ENCODE data around the gene ZFYVE21. TPM values are rescaled to one million over a fixed set of nuclear protein-coding genes. Genes with fewer than 3 reads are reported as not detected.

The ZFYVE21 gene
- total and polyA plus RNA-seq, 9 donors = 75.6 to 111 (median 83.1) TPM

DNA sequence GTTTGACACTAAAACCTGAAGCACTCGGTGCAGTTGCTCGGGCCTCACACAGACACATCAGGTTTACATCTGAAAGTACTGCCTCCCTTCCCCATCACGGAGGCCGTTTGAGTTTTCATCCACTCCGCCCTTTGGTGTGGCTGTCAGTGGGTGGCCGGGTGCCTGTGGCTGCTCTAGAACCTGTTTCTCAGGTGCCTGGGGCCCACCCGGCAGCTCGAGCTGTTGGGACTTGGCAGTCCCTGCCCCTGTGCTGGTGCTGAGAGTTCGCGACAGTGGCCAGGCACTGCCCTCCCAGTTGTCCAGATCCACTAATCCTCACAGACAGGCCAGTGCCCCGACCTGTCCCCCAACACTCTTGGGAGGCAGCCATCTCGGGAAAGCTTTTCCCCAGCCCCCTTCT, 22.7 kb upstream of the ZFYVE21 start:
- WGBS, 3 donors = 85% methylated on average over 12 of the region's 12 CpGs
- Histone ChIP-seq H3K4me3 (no peak overlapping the region), H3K27me3 (no peaks in the 10 kb centered on the region), H3K4me1 (ENCODE audit: insufficient read depth) (peaks cover 20% of the 10 kb centered on the region), H3K9me3 (no peaks in the 10 kb centered on the region), H3K36me3 (no peaks in the 10 kb centered on the region), H3K27ac (no peak overlapping the region)
- DNase-seq = peak in 1 of 5 donors; percentile 30
- intact Hi-C loops (cut with DNase I) = no loop called here
- TF ChIP-seq CTCF (IDR thresholded peaks at IDR 0.05) (no peak), EP300 (IDR thresholded peaks at IDR 0.05) (no peak), POLR2A (IDR thresholded peaks at IDR 0.05) (no peak)

DNA sequence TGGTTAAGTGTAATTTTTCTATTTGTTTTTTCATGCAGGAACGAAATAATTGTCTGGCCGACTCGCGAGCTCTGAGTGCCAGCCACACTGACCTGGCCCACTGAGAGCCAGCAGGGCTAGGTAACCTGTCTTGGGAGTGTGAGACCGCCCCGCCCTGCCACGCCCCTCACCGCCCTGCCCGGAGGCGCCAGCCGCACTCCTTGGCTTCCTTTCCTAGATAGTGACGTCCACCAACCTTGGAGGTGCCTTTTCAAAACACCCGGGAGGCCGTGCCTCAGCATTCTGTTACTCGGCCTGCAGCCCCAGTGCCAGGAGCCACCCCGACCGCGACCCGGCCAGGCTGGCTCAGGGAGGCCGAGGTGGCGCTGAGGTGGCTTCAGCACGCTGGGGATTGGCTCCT, 22.1 kb upstream of the ZFYVE21 start:
- peak in 1 of 5 donors; percentile 38 for DNase-seq
- Histone ChIP-seq H3K27ac (no peak overlapping the region), H3K36me3 (no peaks in the 10 kb centered on the region), H3K27me3 (no peaks in the 10 kb centered on the region), H3K4me1 (ENCODE audit: insufficient read depth) (peaks cover 24% of the 10 kb centered on the region), H3K4me3 (no peak overlapping the region), H3K9me3 (no peaks in the 10 kb centered on the region)
- intact Hi-C loops (cut with DNase I) = no loop called here
- 91 to 93% (median 92%) methylated on average over 22 of the region's 22 CpGs for WGBS, 3 donors
- TF ChIP-seq POLR2A (IDR thresholded peaks at IDR 0.05) (no peak), EP300 (IDR thresholded peaks at IDR 0.05) (no peak), CTCF (IDR thresholded peaks at IDR 0.05) (no peak)

- Histone ChIP-seq H3K27ac (no peak overlapping the region), H3K4me3 (no peak overlapping the region), H3K4me1 (ENCODE audit: insufficient read depth) (peaks cover 22% of the 10 kb centered on the region), H3K36me3 (no peaks in the 10 kb centered on the region), H3K27me3 (no peaks in the 10 kb centered on the region), H3K9me3 (no peaks in the 10 kb centered on the region)
- WGBS, 3 donors = 87 to 91% (median 89%) methylated on average over 20 of the region's 20 CpGs
- intact Hi-C loops (cut with DNase I) = no loop called here
- no peak for TF ChIP-seq POLR2A (IDR thresholded peaks at IDR 0.05)
- peak in 1 of 5 donors; percentile 24 for DNase-seq
These were observed 21.0 kb upstream of the ZFYVE21 start for GRCh38 chr14:103694572-103695026.

DNA sequence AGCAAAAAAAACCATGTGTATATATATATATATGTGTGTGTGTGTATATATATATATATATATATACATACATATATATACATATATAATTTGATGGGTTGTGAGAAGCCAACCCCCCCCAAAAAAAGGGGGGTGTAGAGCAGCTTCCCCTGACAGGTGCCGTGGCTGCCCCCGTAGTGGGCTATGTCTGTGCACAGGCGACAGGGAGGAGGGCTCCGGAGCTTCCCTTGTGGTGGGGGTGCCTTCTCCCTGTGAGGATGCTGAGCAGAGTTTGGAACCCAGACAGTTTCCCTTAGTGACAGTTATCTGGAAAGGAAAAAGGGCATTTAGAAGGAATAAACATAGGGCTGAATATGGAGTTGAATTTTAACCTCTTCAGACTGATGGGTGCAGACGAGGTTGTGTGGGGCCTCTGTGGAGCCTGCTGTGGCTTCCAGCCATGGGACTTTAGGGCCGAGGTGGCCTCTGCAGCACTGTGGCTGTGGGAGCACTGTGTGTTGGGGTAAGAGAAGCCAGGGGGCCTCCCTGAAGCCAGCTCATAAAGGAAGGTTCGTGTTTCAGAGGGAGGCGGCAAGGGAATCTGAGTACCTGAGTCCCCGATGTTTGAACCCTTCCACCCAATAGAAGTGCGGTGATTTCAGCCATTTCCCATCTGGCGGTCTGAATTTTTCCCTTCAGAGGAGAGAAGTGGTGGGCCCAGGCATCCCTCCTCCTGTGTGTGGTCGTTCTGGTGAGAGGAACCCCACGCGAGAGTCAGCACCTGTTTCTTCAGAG, 20.1 kb upstream of the ZFYVE21 start:
- peak in 1 of 5 donors; percentile 32 for DNase-seq
- TF ChIP-seq EP300 (IDR thresholded peaks at IDR 0.05) = no peak
- no peak for TF ChIP-seq POLR2A (IDR thresholded peaks at IDR 0.05)
- TF ChIP-seq CTCF (IDR thresholded peaks at IDR 0.05) = no peak
- intact Hi-C loops (cut with DNase I) = no loop called here
- no peak overlapping the region for H3K27ac ChIP-seq
- peaks cover 22% of the 10 kb centered on the region for H3K4me1 ChIP-seq (ENCODE audit: insufficient read depth)
- no peaks in the 10 kb centered on the region for H3K27me3 ChIP-seq
- H3K4me3 ChIP-seq = no peak overlapping the region
- H3K36me3 ChIP-seq = no peaks in the 10 kb centered on the region
- no peaks in the 10 kb centered on the region for H3K9me3 ChIP-seq
- WGBS, 3 donors = 47 to 54% (median 52%) methylated on average over 14 of the region's 14 CpGs

DNA sequence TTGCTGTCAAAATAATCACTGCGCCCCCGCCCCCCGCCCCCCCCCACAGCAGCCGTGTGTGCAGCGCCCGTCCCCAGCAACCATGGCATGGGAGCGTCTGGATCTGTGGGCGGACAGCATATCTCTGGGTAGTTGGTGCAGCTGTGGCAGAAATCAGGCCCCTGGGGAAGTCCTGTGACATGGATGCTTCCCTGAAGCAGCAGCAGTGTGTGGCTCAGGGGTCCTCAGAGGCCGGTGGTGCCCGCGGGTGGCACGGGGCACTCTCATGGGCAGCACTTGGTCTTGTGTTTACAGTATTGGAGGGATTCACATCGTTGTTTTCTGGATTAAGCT, 19.6 kb upstream of the ZFYVE21 start:
- Histone ChIP-seq H3K36me3 (no peaks in the 10 kb centered on the region), H3K4me3 (no peak overlapping the region), H3K27ac (peak overlapping the region in 1 of 2 donors; percentile 58), H3K27me3 (no peaks in the 10 kb centered on the region), H3K9me3 (no peaks in the 10 kb centered on the region), H3K4me1 (ENCODE audit: insufficient read depth) (peaks cover 22% of the 10 kb centered on the region)
- intact Hi-C loops (cut with DNase I) = no loop called here
- DNase-seq = peak in 1 of 5 donors; percentile 37
- TF ChIP-seq CTCF (IDR thresholded peaks at IDR 0.05) (no peak), POLR2A (IDR thresholded peaks at IDR 0.05) (no peak), EP300 (IDR thresholded peaks at IDR 0.05) (no peak)
- WGBS, 3 donors = 14 to 27% (median 18%) methylated on average over 6 to 13 of the region's 13 CpGs

Measured in ovary (tissue), 9 donors.